Colonic mucosa (tissue), 4 donors: ENCODE measurements around the gene GPC5. TPM values are rescaled to one million over a fixed set of nuclear protein-coding genes. Genes with fewer than 3 reads are reported as not detected.
"Not testable (repeated sequence)": the region's sequence is repeated elsewhere in the genome, so short reads cannot be mapped to it uniquely, and the experiment has no call there.

Experiments used
- DNase-seq: peaks from one replicate; pipeline ENCODE4 v3.0.0-alpha.2; 2020
- H3K27ac ChIP-seq: fragments of 200-600 bp; one replicate; pipeline ENCODE4 v1.8.0; 2021
- H3K27me3 ChIP-seq: fragments of 200-600 bp; one replicate; pipeline ENCODE4 v1.8.0; 2021
- H3K36me3 ChIP-seq: fragments of 200-600 bp; one replicate; pipeline ENCODE4 v1.8.0; 2021
- H3K4me1 ChIP-seq: fragments of 200-600 bp; one replicate; pipeline ENCODE4 v1.8.0; 2021; ENCODE audit warnings: mild to moderate bottlenecking
- H3K4me3 ChIP-seq: fragments of 200-600 bp; one replicate; pipeline ENCODE4 v1.8.0; 2021
- H3K9ac ChIP-seq, 2 donors: one replicate each; pipeline ENCODE4 v1.7.0; 2013; ENCODE audit warnings: control low read depth in 2 of 2, low read depth in 2 of 2, low read length in 2 of 2
- H3K9me3 ChIP-seq: fragments of 200-600 bp; one replicate; pipeline ENCODE4 v1.8.0; 2021
- intact Hi-C: fragments of 100-400 bp; cut with DNase I; formaldehyde crosslinking; loops from one replicate; pipeline ENCODE4 v1.14.1; 2022
- total RNA-seq, 2 donors: library from RNA; stranded (reverse); fragmentation: NEBNext Ultra II Directional in 1 of 2; extraction: Animal tissue kit (Norgen Biotek cat#: 25700) in 1 of 2; gene quantifications; one replicate each; pipeline ENCODE4 v1.2.1, GENCODE V29; 2021
- TF ChIP-seq, protein P1 (sequence below): fragments of 200-600 bp; IDR thresholded peaks from one replicate; pipeline ENCODE4 v1.8.0; 2022; ENCODE audit warnings: antibody characterized with exemption, mild to moderate bottlenecking
- donor health status: healthy.
- donor health status: DM: no; HTN: no; CAD: no.
- donor health status: DM: no; HTN: no; CAD: no.

The GPC5 gene
- total RNA-seq, 2 donors from 2014 or later: 0.42 TPM; not detected in 1

DNA sequence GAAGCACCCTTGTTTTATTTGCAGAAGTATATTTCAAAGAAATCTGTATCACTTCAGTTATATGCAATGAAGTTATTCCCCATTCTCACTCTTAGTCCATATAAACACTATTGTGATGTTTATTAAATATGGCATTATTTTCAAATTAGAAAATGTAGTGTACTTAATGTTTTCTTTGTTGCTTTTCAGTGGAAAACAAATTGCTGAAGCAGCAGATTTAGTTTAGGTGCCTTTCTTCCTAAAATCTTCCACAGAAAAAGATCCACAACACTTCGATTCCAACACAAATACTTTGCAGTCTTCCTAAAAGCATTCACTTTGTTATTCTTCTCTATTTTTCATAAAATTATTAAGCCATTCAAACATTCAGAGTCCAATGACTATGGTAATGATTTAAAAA lies 1336.1 kb downstream of the GPC5 start:
- intact Hi-C loops: no loop called here
- TF ChIP-seq, protein P1, sequence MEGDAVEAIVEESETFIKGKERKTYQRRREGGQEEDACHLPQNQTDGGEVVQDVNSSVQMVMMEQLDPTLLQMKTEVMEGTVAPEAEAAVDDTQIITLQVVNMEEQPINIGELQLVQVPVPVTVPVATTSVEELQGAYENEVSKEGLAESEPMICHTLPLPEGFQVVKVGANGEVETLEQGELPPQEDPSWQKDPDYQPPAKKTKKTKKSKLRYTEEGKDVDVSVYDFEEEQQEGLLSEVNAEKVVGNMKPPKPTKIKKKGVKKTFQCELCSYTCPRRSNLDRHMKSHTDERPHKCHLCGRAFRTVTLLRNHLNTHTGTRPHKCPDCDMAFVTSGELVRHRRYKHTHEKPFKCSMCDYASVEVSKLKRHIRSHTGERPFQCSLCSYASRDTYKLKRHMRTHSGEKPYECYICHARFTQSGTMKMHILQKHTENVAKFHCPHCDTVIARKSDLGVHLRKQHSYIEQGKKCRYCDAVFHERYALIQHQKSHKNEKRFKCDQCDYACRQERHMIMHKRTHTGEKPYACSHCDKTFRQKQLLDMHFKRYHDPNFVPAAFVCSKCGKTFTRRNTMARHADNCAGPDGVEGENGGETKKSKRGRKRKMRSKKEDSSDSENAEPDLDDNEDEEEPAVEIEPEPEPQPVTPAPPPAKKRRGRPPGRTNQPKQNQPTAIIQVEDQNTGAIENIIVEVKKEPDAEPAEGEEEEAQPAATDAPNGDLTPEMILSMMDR: no peak

DNA sequence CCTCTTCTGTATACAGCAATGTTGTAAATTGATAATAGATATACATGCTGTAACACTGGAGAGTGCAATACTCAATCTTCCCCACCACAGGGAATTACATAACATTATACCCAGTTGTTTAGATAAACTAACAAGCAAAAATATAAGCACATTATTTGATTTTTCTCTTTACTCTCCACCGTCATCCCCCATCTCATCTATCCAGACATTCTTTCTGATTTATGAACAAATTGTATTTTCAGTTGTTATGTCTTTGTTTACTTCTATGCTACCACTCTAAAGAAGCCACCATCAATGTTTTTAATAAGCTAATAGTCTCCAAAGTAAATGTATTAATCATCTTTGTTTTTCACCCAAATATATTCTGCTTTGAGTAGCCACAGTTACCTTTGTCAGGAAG lies 1337.5 kb downstream of the GPC5 start:
- H3K4me3 ChIP-seq: no peak overlapping the region
- H3K27ac ChIP-seq: no peak overlapping the region

More for the DNA sequence above, 1336.1 kb downstream of the GPC5 start:
- Histone ChIP-seq H3K9ac (no peak overlapping the region), H3K9me3 (no peaks in the 10 kb centered on the region), H3K4me1 (no peaks in the 10 kb centered on the region), H3K27ac (no peak overlapping the region), H3K4me3 (no peak overlapping the region), H3K36me3 (no peaks in the 10 kb centered on the region), H3K27me3 (no peaks in the 10 kb centered on the region)
- no peak for DNase-seq

DNA sequence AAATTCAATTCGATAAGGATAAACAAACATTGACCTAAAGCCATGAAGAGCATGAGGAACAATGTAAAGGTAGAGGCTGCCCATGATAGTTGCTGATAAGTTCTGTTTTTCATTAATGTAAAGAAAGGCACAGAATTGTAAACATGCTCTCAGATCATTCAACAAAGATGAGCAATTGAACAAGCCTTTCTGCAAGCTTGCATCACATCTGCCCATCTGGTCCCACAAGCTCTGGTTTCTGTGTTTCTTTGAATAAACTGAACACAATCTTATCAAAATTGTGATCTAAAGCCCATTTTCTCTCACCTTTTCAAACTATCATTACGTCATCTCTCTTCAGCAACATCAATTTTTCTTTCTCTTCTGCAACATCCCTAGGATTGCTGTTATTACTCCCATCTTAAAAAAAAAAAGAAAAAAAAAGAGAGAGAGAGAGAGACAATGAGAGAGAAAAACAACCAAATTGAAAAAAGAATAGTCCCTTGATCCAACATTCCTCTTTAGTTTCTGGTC lies 1340.9 kb downstream of the GPC5 start:
- H3K4me3 ChIP-seq: no peak overlapping the region
- no peaks in the 10 kb centered on the region for H3K27me3 ChIP-seq
- intact Hi-C loops: no loop called here
- H3K27ac ChIP-seq: no peak overlapping the region
- H3K36me3 ChIP-seq: no peaks in the 10 kb centered on the region
- no peak for DNase-seq
- TF ChIP-seq, protein P1: no peak
- no peaks in the 10 kb centered on the region for H3K4me1 ChIP-seq
- H3K9ac ChIP-seq: no peak overlapping the region
- H3K9me3 ChIP-seq: no peaks in the 10 kb centered on the region

More for the DNA sequence above, 1337.5 kb downstream of the GPC5 start:
- Histone ChIP-seq H3K4me1 (no peaks in the 10 kb centered on the region), H3K36me3 (no peaks in the 10 kb centered on the region), H3K9me3 (no peaks in the 10 kb centered on the region), H3K27me3 (no peaks in the 10 kb centered on the region), H3K9ac (no peak overlapping the region)
- DNase-seq: no peak
- TF ChIP-seq, protein P1: no peak
- intact Hi-C loops: no loop called here

DNA sequence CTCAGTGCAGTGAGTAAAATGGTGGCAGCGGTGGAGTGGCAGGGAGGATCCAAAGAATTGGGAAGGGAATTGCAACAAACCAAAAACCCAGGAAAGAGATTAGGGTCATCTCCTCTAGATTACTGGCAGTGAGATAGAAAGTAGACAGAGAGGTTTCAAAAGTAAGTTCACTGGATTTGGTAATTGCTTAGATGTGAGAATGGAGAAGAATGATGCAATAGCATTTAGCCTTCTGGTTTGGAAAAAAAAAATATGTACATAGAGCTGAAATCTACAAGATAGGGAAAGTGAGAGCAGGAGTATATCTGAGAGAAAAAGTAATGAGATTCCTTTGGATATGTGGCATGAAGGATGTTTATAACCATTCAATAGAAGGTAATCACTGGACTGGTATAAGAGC lies 1345.6 kb downstream of the GPC5 start:
- intact Hi-C loops: no loop called here
- TF ChIP-seq, protein P1: no peak
- Histone ChIP-seq H3K4me1 (no peaks in the 10 kb centered on the region), H3K4me3 (no peak overlapping the region), H3K9me3 (no peaks in the 10 kb centered on the region), H3K27me3 (no peaks in the 10 kb centered on the region), H3K9ac (no peak overlapping the region), H3K36me3 (no peaks in the 10 kb centered on the region), H3K27ac (no peak overlapping the region)
- DNase-seq: no peak

DNA sequence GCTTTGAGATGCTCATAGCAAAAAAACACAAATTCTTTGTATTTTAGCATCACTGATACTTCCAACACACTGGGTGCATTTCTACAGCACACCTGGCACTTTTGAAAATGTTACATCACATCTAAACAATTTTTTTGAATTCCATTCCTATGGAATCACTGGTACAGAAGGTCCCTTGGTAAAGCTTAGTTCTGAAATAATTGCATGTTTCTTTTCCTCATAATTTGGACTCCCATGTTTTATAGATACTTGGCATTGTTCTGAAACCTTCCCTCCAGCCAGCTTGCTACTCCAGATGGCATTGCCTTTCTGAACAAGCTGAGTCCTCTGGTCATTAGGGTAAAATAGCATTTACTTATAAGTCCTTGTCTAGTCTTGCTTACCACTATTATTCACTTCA lies 1346.8 kb downstream of the GPC5 start:
- H3K27me3 ChIP-seq: no peaks in the 10 kb centered on the region
- no peaks in the 10 kb centered on the region for H3K4me1 ChIP-seq
- TF ChIP-seq, protein P1: no peak
- H3K4me3 ChIP-seq: no peak overlapping the region
- intact Hi-C loops: no loop called here
- H3K9me3 ChIP-seq: no peaks in the 10 kb centered on the region
- DNase-seq: no peak
- no peak overlapping the region for H3K27ac ChIP-seq
- no peak overlapping the region for H3K9ac ChIP-seq
- no peaks in the 10 kb centered on the region for H3K36me3 ChIP-seq

DNA sequence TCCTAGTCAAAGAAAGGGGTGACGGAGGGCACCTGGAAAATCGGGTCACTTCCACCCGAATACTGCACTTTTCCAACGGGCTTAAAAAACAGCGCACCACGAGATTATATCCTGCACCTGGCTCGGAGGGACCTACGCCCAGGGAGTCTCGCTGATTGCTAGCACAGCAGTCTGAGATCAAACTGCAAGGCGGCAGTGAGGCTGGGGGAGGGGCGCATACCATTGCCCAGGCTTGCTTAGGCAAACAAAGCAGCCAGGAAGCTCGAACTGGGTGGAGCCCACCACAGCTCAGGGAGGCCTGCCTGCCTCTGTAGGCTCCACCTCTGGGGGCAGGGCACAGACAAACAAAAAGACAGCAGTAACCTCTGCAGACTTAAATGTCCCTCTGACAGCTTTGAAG lies 1354.3 kb downstream of the GPC5 start:
- H3K27me3 ChIP-seq, H3K9ac ChIP-seq, H3K4me3 ChIP-seq, H3K36me3 ChIP-seq, H3K27ac ChIP-seq, H3K9me3 ChIP-seq, H3K4me1 ChIP-seq, intact Hi-C loops, DNase-seq: not testable (repeated sequence)
